NCI-H1048 (cell line): ENCODE data around the gene CRKL.
"Not testable (repeated sequence)": the region's sequence is repeated elsewhere in the genome, so short reads cannot be mapped to it uniquely, and the experiment has no call there.

Source experiments
- DNase-seq: peaks from one replicate; lab custom pipeline; 2025; lab: John Stamatoyannopoulos, UW

CRKL gene

DNA sequence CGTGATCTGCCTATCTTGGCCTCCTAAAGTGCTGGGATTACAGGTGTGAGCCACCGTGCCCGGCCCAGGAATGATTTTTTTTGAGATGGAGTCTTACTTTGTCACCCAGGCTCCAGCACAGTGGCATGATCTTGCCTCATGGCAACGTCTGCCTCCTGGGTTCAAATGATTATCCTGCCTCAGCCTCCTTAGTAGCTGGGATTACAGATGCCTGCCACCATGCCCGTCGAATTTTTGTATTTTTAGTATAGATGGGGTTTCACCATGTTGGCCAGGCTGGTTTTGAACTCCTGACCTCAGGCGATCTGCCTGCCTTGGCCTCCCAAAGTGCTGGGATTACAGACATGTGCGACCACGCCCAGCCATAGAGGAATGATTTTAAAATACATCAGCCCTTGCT lies 17.8 kb downstream of the CRKL start:
- DNase-seq = not testable (repeated sequence)

DNA sequence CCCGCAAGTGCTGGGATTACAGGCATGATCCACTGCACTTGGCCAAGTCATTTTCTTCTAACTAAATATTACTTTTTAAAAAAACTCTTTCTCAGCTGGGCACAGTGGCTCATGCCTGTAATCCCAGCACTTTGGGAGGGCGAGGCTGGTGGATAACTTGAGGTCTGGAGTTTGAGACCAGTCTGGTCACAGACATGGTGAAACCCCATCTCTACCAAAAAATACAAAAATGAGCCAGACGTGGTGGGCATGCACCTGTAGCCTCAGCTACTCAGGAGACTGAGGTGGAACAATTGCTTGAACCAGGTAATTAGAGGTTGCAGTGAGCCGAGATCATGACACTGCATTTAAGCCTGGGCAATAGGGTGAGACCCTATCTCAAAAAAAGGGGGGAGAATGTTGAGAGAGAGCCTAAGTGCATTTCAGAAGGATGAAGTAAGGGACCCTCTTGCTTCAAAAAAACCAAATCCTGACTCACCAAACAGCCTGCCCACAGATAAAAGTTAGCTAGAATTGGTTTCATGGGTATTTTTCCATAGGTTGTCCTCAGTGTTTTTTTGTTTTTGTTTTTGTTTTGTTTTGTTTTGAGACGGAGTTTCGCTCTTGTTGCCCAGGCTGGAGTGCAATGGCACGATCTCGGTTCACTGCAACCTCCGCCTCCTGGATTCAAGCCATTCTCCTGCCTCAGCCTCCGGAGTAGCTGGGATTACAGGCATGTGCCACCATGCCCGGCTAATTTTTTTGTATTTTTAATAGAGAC lies 18.8 kb downstream of the CRKL start:
- DNase-seq = not testable (repeated sequence)

DNA sequence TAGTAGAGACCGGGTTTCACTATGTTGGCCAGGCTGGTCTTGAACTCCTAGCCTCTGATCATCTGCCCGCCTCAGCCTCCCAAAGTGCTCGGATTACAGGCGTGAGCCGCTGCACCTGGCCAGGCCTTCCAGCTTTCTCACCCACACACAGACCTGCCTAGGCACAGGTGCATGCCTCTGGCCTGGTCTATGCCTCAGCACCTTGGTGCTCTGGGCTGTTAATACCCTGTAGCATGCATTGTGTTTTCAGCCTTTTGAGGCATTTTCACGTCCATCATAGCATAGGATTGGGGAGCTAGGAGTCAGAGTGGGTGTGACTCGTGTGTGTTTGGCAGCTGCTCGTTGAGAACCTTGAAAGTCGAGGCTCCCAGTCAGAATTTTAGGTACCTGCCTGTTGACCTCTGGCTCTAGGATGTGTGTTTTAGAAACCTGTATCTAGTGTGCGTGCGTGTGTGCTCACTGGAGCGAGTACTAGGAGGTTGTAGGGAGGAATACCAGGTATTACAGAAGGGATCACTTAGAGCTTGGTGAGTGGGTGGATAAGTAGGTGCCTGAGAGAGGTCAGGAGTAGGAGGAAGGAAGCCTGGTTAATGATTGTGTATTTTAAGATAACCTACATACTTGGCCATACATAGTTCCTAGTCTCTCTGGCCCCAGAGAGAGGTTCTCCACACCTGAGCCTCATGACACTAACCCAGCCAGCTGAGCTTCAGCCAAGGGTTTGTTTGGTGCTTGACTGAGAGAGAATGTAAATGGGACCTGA lies 20.0 kb downstream of the CRKL start:
- no peak for DNase-seq

DNA sequence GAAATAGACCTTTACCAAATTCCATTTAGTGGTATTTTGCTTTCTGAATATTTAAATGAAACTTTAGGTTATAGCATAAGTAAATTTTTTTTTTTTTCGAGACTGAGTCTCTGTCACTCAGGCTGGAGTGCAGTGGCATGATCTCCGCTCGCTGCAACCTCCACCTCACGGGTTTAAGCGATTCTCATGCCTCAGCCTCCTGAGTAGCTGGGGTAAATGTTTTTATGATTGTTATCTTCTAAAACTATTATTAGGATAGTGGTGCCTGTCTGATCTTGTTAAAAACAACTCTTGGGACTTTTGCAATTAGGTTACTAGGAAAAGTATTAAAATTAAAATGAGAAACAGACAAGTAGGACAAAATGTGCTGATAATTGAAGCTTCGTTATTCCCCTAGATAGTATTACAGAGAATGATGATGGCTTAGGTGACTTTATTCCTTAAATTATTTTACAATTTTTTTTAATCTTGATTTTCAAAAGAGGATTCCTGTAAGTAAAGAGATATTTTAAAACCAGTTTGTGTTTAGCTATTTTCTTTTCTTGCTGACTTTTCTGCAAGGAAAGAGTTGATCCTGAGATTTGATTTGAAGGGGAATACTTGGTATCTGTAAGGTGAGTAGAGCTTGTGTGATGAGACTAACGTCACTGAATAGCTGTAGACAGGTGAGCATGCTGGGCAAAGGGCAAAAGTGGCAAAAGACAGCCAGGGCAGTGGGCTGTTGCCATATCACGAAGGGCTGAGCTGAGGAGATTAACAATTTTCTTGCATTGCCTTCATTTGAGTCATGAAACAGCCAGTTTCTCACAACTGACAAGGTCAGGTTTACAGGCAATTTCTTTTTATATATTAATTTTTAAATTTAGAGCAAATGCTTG lies 20.8 kb downstream of the CRKL start:
- DNase-seq = no peak

DNA sequence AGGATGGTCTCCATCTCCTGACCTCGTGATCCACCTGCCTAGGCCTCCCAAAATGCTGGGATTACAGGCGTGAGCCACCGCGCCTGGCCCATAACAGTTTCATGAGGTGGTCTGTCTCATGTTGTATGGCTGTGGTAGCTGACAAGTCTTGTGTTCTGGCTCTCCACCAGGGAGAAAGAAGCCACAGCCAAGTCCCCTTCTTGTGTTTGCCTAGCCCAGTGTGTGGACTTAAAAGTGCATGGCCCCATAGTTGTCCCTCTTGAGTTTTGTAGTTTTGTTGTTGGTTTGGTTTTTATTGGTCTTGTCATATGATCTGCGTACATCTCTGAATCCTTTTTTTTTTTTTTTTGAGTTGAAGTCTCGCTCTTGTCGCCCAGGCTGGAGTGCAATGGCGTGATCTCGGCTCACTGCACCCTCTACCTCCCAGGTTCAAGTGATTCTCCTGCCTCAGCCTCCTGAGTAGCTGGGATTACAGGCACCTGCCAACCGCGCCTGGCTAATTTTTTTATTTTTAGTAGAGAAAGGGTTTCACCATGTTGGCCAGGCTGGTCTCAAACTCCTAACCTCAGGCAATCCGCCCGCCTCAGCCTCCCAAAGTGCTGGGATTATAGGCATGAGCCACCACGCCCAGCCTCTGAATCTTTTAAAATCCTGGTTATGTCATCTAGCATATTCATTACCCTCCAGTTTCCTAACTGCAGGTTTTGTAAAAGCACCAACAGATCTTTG lies 22.4 kb downstream of the CRKL start:
- DNase-seq = not testable (repeated sequence)

DNA sequence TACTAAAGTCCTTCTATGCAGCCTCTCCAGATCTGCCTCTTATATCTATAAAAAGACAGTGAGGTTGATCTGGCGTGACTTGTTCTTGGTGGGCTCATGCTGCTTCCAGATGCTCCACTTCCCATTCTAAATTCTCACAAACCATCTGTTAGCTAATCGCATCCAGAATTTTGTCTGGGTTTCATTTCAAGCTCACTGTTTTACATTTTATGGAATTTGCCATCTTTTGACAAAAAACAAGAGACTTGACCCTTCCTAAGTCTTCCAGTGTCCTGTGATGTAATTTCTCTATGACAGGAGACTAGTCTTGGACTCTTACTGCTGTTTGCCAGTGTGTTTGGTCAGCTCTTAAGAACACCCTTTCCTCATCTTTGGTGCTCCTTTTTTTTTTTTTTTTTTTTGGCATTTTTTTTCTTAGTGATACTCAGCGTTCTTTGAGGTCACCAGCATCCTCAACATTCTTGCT lies 23.0 kb downstream of the CRKL start:
- no peak for DNase-seq

DNA sequence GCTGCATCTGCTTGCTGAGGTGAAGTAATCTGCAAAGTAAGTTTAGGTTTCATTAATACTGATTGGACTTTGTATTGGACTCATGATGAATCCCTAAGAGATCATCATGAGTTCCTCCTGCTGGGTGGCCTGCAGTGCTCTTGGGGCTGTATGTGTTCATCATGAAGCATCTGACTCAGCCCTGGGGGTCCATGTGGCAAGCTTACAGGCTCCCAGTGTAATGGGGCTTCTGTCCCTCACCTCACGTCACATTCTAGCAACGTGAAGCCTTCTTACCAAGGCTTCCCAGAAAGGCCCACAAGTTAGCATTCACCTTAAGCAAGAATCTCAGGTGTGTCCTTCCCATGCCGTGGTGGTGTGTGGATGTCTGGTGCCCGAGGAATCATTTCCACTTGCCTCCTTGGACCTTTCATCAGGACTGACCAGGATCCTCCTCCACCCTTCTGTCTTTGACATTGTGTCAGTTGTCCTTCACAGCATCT lies 23.7 kb downstream of the CRKL start:
- DNase-seq = no peak

DNA sequence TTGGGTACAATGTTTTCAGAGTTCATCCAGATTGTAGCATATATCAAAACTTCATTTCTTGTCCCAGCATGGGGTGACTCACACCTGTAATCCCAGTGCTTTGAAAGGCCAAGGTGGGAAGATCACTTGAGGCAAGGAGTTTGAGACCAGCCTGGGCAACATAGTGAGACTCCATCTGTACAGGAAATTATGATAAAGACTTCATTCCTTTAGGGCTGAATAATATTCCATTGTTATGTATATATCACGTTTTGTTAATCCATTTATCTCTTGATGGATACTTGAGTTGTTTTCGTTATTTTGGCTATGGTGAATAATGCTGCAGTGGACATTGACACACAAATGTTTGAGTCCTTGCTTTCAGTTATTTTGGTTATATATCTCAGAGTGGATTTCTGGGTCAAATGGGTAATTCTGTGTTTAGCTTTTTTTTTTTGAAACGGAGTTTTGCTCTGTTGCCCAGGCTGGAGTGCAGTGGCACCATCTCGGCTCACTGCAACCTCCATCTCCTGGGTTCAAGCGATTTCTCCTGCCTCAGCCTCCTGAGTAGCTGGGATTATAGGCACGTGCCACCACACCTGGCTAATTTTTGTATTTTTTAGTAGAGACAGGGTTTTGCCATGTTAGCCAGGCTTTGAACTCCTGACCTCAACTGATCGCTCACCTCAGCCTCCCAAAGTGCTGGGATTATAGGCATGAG lies 25.1 kb downstream of the CRKL start:
- not testable (repeated sequence) for DNase-seq

DNA sequence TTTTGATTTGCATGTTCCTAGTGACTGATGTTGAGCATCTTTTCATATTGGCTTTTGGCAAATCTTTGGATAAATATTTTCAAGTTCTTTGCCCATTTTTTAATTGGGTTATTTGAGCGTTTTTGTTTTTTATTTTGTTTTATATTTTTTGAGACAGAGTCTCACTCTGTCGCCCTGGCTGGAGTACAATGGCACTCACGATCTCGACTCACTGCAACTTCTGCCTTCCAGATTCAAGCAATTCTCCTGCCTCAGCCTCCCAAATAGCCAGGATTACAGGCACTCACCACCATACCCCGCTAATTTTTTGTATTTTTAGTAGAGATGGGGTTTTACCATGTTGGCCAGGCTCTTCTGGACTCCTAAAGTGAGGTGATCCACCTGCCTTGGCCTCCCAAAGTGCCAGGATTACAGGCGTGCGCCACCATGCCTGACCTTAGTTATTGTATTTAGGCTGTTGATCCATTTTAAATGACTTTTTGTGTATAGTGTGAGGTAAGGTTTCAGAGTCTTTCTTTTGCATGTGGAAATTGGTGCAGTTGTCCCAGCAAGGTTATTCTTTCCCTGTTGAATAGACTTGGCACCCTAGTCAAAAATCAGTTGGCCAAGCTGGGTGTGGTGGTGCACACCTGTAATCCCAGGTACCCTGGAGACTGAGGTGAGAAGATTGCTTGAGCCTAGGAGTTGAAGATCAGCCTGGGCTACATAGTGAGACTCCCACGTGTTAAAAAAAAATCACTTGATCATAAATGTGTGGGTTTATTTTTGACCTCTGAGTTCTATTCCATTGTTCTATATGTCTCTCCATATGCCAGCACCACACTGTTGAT lies 26.1 kb downstream of the CRKL start:
- DNase-seq = no peak

DNA sequence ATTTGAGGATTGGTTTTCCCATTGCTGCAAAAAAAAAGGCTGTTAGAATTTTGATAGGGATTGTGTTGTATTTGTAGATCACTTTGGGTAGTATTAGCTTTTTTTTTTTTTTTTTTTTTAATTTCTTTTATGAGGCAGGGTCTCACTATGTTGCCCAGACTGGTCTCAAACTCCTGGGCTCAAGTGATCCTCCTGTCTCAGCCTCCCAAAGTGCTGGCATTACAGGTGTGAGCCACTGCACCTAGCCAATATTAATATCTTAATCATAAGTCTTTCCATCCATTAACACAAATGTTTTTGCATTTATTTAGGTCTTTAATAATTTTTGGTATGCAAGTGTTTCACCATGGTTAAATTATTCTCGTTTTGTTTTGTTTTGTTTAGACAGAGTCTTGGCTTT lies 26.8 kb downstream of the CRKL start:
- no peak for DNase-seq

DNA sequence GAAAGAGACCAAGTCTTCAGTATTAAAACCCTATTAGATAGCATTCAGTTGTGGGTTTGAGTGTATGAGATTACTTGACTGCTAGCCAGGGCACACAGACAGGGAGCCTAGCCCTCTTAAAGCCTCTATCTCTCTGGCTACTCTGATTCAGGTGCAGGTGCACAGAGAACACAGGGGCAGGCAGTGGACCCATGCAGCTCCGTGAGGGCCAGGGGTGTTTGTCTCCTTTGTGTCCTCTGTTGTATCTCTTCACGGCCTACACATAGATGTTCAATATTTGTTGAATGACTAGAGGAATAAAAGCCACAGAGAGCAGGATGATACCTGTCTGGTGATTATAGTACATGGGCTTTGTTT lies 28.3 kb downstream of the CRKL start:
- DNase-seq = no peak

DNA sequence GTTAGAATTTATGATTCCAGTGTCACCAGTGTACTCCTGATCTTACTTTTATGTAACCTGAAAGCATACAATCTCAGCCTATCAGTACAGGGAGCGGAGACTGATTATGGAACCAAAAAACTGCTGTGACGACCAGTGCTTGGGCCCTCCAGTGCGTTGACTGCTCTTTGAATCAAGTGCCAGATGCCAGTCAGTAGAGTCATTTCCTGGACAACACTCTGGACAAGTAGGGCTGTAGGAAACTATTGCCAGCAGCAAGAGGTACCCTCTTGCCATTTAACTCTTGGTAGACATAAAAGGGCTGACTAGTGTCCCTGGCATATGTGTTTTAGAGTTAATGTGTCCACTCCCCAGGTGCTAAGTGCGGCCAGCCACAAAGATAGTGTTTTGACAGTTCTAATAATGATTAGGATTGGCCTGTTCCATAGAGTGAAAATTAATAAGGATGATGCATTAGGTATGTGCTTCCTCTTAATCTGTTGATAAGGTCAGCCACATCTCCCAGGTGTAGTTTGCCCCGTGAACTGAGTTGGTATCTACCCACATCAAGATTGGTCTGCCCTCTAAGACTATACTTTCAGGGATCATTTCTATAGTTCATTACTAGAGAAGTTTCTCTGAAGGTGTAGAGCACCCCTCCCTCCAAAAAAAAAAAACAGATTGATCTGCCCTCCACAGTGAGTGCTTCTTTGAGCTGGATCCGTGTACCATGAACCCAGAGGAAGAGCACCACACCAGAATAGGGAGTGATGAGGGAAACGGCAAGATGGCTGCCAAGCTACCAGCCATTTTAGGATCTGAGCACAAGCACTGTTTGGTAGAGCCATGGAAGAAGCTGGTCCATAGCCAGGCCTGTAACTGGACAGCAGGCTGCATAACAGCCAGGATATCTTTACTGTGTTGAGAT lies 29.1 kb downstream of the CRKL start:
- no peak for DNase-seq

DNA sequence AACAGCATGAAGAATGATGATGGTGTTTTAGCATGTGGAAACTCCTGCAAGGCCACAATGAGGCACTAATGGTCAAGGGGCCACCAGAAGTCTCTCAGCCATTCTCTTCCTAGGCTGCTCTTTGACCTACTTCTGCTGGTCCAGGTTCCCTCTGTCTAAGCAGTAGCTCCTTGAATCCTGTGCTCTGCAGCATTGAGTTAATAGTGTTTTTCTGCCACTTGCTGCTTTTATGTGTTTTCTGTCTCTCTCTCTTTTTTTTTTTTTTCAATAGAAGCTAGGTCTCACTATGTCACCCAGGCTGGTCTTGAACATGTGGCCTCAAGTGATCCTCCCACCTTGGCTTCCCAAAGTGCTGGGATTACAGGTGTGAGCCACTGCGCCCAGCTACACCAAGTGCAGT lies 29.8 kb downstream of the CRKL start:
- DNase-seq = no peak

DNA sequence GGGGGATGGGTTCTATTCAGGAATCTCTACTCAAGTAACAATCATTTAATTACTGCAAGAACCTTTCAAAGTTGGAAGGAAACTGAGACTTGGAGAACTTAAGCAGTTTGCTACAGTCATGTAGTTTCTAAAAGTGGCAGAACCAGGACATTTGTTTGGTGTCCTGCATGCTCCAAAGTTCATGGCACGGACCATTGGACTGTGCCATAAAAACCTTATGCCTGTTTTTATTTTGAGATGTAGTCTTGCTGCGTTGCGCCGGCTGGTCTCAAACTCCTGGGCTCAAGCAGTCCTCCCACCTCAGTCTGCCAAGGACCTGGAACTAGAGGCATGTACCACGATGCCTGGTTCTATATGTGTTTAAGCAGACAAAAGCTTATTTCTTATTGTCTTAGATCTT lies 31.2 kb downstream of the CRKL start:
- DNase-seq = no peak

DNA sequence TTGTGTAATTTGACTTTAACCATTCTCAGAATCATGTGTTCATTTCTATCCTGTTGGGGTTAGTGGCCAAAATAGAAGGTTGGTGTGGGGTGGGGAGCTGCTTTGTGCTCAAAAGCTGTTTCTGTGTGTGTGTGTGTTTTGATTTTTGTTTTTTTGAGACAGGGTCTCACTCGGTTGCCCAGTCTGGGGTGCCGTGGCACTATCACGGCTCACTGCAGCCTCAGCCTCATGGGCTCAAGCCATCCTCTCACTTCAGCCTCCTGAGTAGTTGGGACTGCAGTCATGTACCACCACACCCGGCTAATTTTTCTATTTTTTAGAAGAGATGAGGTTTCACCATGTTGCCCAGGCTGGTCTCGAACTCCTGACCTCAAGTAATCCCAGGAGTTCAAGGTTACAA lies 31.8 kb downstream of the CRKL start:
- no peak for DNase-seq

DNA sequence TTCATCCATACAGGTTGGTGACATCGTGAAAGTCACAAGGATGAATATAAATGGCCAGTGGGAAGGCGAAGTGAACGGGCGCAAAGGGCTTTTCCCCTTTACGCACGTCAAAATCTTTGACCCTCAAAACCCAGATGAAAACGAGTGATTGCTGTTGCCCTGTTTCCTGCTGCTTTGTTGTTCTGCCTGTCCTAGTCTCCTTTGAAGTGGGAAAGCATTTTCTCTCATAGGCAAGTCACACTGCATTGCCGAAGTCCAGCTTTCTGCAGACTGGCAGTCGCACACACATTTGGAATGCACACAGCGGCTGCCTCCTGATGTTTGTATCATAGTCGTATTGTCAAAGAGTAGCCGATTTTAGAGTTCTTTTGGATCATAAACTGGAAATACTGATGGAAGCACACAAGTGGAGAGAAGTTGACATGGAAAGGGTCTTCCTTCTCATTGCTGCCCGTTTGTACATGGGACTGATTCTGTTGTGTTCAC lies 32.5 kb downstream of the CRKL start:
- DNase-seq = no peak

DNA sequence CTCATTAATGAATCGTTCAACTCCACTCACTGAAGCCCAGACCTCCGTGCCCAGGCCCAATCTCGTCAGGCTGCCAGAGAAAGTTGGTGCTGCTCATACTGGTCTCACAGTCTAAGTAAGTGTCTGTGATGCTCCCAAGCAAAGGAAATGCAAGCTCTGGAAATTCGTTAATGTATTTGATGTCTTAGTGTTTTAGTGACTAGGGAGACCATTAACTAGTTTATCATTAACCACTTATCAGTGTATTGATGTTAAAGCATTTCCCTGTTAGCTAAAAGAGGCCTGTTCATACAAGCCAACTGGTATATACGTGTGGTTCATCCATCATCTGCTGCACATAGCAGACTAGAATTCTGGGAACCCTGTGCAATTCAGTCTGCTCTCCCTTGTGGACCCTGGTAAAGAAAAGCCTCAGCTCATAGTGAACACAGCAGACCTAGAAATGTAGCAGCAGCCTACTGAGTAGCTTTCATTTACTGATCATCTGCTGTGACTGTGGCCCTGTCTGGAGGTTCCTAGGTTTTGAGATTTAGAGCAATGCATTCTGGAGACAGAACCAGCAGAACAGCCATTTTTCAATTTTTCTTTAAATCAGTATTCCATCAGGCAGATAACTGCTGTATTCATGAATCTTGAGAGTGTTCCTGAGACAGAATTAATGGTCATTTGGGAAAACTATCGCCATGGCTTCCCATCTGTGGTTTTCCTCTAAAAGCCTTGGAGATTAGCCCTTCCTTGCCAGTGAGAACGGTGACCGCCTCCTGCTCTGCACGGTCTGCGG lies 34.1 kb downstream of the CRKL start:
- DNase-seq = no peak

DNA sequence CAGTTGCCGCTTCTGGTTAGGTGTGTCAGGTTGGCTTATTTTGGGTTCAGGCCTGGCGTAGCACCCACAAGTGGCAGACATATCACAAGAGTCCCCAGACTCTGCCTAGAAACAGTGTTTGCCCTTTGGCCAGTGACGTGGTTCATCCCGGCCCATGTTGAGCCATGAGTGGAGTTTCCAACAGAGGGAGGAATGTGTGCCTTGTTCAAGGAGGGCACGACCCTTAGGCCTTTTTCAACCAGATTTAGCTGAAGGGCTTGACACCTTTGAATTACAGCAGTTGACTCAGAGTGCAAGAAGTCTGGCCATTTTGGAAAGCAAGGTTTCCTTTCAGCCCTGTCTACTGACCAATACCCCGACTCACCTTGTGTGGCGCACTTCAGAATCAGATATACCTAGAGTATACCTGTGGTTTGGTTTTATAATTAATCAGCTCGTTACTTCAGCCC lies 34.7 kb downstream of the CRKL start:
- no peak for DNase-seq
